Osteoblast (primary cell): ENCODE data around the gene SART3. TPM values are rescaled to one million over a fixed set of nuclear protein-coding genes. Genes with fewer than 3 reads are reported as not detected.
A peak's percentile ranks its signal among the peaks of the same experiment; 100 is the strongest.

Experiments
- DNase-seq: peaks from one replicate; pipeline ENCODE4 v3.0.0; 2011; ENCODE audit warnings: low spot score, mixed read lengths; ENCODE audit not compliant: insufficient read length; ENCODE audit errors: missing footprints
- H2AFZ ChIP-seq: 2 replicates; pipeline ENCODE4 v1.6.0; 2011; ENCODE audit warnings: mild to moderate bottlenecking, low read length
- H3K27ac ChIP-seq: 2 replicates; pipeline ENCODE4 v1.5.1; 2011; ENCODE audit warnings: mild to moderate bottlenecking, low read depth, low read length, moderate library complexity
- H3K27me3 ChIP-seq: 2 replicates; pipeline ENCODE4 v1.6.0; 2012; ENCODE audit warnings: mild to moderate bottlenecking, control low read depth, inconsistent platforms, low read length, moderate library complexity; ENCODE audit not compliant: insufficient read depth
- H3K36me3 ChIP-seq: 2 replicates; pipeline ENCODE4 v1.5.1; 2011; ENCODE audit warnings: mild to moderate bottlenecking, low read length, control low read depth, moderate library complexity; ENCODE audit not compliant: insufficient read depth
- H3K4me1 ChIP-seq: 2 replicates; pipeline ENCODE4 v1.5.1; 2011; ENCODE audit warnings: mild to moderate bottlenecking, low read length, control low read depth, moderate library complexity; ENCODE audit not compliant: insufficient read depth
- H3K4me2 ChIP-seq: 2 replicates; pipeline ENCODE4 v1.6.0; 2011; ENCODE audit warnings: mild to moderate bottlenecking, low read length; ENCODE audit not compliant: insufficient read depth
- H3K4me3 ChIP-seq: fragments of 200-600 bp; sonication (generic); 3 replicates; pipeline ENCODE4 v1.5.1; 2012; ENCODE audit warnings: mild to moderate bottlenecking, low read length, inconsistent platforms; ENCODE audit not compliant: insufficient read depth
- H3K79me2 ChIP-seq: 2 replicates; pipeline ENCODE4 v1.6.0; 2012; ENCODE audit warnings: mild to moderate bottlenecking, low read length, control low read depth, inconsistent platforms; ENCODE audit not compliant: insufficient read depth
- H3K9me3 ChIP-seq: 2 replicates; pipeline ENCODE4 v1.5.1; 2011; ENCODE audit warnings: low read depth, low read length, control low read depth
- H4K20me1 ChIP-seq: 2 replicates; pipeline ENCODE4 v1.6.0; 2012; ENCODE audit warnings: mild to moderate bottlenecking, low read length, control low read depth; ENCODE audit not compliant: insufficient read depth
- total RNA-seq: library from RNA; depleted of rRNA; stranded (reverse); fragments of >200 nt; gene quantifications from 2 replicates; pipeline ENCODE4 v1.2.3, GENCODE V29; 2012
- TF ChIP-seq, protein P1 (sequence below): IDR thresholded peaks from 2 replicates; pipeline ENCODE4 v1.5.1; 2011; ENCODE audit warnings: mild to moderate bottlenecking, low read depth, low read length, moderate library complexity; ENCODE audit errors: extremely low read depth

The SART3 gene
- total RNA-seq, 1 donor, result 57.9 TPM

DNA sequence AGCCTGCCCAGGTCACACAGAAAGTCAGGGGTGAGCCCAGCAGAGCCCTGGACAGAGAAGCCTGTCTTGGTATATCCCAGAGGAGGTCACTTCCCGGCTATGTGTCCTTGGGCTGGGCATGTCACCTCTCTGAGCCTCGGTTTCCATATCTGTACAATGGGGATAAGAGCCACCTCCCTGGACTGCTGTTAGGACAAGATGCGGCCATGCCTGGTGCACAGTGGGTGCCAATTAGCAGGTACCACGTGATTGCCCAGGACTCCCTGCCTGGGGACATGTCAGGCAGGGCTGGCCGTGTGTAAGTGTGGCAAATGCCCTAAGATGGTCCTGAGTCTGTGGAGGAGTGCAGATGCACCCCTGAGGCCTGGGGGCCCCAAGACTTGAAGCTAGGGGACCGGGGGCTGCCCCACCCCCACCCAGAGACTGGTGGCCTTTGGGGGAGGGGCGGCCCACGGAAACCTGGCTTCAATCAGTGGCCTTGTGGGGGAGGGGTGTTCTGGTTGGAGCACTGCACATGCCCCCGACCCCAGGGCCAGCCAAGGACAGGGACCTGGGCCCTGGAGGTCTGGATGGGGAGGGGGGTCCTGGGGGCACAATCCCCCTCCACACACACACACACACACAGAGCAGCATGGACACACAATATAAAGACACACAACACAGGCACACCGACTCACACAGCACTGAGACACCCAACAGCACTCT is 36.0 kb upstream of the SART3 start:
- Histone ChIP-seq H3K9me3 (no peaks in the 10 kb centered on the region), H3K27ac (peak overlapping the region; percentile 56)

DNA sequence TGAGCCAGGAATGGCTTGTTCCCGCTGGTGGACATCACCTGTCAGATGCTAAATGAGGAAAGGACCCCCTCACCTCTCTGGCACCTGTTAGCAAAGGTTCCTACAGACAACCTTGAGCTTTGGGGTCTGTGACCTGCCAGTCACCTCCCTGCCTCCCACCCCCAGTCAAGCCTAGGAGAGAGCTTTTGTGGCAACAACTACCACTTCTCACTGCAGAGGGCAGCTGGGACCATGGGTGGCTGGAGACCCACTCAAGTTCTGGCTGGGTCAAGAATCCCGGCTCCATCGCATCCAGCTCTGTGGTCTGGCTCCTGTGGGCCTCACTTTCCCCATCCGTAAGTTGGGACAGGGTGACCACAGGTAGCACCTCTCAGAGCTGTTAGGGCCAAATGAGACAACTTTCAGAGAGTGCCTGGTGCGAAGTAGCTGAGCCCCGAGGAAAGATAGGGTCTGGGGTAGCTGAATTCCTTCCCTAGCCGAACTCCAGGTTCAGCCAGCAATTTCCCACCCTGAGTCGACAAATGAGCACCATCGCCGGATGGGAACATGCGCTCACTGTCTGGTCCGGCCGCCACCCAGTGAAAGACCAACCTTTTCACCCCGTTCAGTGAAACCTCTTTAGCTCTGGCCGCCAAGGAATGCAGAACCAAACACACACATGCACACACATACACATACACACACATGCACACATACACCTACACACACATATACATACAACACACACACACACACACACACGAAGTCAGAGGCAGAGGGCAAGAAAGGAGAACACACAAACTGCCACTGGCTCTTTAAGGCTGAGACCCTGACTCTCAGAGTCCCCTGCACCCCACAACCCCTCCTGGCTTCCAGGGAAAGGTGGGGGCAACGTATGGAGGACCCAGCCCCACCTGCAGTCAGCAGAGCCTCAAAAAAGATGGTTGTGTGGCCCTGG is 35.0 kb upstream of the SART3 start:
- no peak for DNase-seq
- H3K36me3 ChIP-seq, result peaks cover 4% of the 10 kb centered on the region
- H3K9me3 ChIP-seq, result no peaks in the 10 kb centered on the region
- peaks cover 8% of the 10 kb centered on the region for H3K79me2 ChIP-seq
- no peak overlapping the region for H3K27ac ChIP-seq
- H2AFZ ChIP-seq, result peak overlapping the region; percentile 10
- H4K20me1 ChIP-seq, result peaks cover 3% of the 10 kb centered on the region
- peak overlapping the region; percentile 88 for H3K4me2 ChIP-seq
- no peaks in the 10 kb centered on the region for H3K27me3 ChIP-seq
- TF ChIP-seq, protein P1, sequence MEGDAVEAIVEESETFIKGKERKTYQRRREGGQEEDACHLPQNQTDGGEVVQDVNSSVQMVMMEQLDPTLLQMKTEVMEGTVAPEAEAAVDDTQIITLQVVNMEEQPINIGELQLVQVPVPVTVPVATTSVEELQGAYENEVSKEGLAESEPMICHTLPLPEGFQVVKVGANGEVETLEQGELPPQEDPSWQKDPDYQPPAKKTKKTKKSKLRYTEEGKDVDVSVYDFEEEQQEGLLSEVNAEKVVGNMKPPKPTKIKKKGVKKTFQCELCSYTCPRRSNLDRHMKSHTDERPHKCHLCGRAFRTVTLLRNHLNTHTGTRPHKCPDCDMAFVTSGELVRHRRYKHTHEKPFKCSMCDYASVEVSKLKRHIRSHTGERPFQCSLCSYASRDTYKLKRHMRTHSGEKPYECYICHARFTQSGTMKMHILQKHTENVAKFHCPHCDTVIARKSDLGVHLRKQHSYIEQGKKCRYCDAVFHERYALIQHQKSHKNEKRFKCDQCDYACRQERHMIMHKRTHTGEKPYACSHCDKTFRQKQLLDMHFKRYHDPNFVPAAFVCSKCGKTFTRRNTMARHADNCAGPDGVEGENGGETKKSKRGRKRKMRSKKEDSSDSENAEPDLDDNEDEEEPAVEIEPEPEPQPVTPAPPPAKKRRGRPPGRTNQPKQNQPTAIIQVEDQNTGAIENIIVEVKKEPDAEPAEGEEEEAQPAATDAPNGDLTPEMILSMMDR, result no peak
- H3K4me3 ChIP-seq, result peak overlapping the region; percentile 72
- peaks cover 8% of the 10 kb centered on the region for H3K4me1 ChIP-seq

More for the DNA sequence above, 36.0 kb upstream of the SART3 start:
- Histone ChIP-seq H3K4me1 (peaks cover 8% of the 10 kb centered on the region), H4K20me1 (peaks cover 3% of the 10 kb centered on the region), H3K4me2 (peak overlapping the region; percentile 88), H3K36me3 (peaks cover 4% of the 10 kb centered on the region), H3K27me3 (no peaks in the 10 kb centered on the region), H2AFZ (peak overlapping the region; percentile 70), H3K79me2 (peaks cover 8% of the 10 kb centered on the region), H3K4me3 (peak overlapping the region; percentile 72)
- DNase-seq, result peak; percentile 54
- TF ChIP-seq, protein P1, result no peak

GRCh38 chr12:108594960-108595710 is 34.2 kb upstream of the SART3 start:
- TF ChIP-seq, protein P1, result no peak
- Histone ChIP-seq H3K4me1 (peaks cover 8% of the 10 kb centered on the region), H3K27me3 (no peaks in the 10 kb centered on the region), H2AFZ (no peak overlapping the region), H3K79me2 (peaks cover 8% of the 10 kb centered on the region), H3K4me2 (peak overlapping the region; percentile 88), H3K4me3 (no peak overlapping the region), H3K36me3 (peaks cover 4% of the 10 kb centered on the region), H3K27ac (no peak overlapping the region), H3K9me3 (no peaks in the 10 kb centered on the region), H4K20me1 (peaks cover 3% of the 10 kb centered on the region)
- no peak for DNase-seq
